GM21717 (cell line): Measurements from ENCODE around the gene PROSER2.
A peak's percentile ranks its signal among the peaks of the same experiment; 100 is the strongest.
"Not testable (repeated sequence)": the region's sequence is repeated elsewhere in the genome, so short reads cannot be mapped to it uniquely, and the experiment has no call there.

Source experiments
- ATAC-seq: cut with Tn5 transposase; IDR thresholded peaks from one replicate; pipeline ENCODE4 v1.9.1; 2021; ENCODE audit warnings: mild to moderate bottlenecking, moderate library complexity; ENCODE audit not compliant: unreplicated experiment

PROSER2 gene

GRCh38 chr10:11835061-11835460 lies 11.9 kb downstream of the PROSER2 start:
- no peak for ATAC-seq

GRCh38 chr10:11835704-11836103 lies 12.5 kb downstream of the PROSER2 start:
- ATAC-seq: no peak

- no peak for ATAC-seq
These were observed 14.4 kb downstream of the PROSER2 start for GRCh38 chr10:11837372-11838161.

- ATAC-seq: no peak
These were observed 15.2 kb downstream of the PROSER2 start for GRCh38 chr10:11838298-11838852.

- ATAC-seq: no peak
These were observed 18.2 kb downstream of the PROSER2 start for GRCh38 chr10:11841375-11841774.

- no peak for ATAC-seq
These were observed 19.3 kb downstream of the PROSER2 start for GRCh38 chr10:11842411-11842810.

GRCh38 chr10:11845113-11845512 lies 22.0 kb downstream of the PROSER2 start:
- ATAC-seq: no peak

- ATAC-seq: no peak
These were observed 23.4 kb downstream of the PROSER2 start for GRCh38 chr10:11846542-11846941.

GRCh38 chr10:11849277-11849676 lies 26.1 kb downstream of the PROSER2 start:
- ATAC-seq: no peak

- ATAC-seq: no peak
These were observed 26.8 kb downstream of the PROSER2 start for GRCh38 chr10:11849911-11850310.

GRCh38 chr10:11851910-11852309 lies 28.8 kb downstream of the PROSER2 start:
- no peak for ATAC-seq

GRCh38 chr10:11852637-11853036 lies 29.5 kb downstream of the PROSER2 start:
- not testable (repeated sequence) for ATAC-seq

GRCh38 chr10:11853468-11853867 lies 30.3 kb downstream of the PROSER2 start:
- no peak for ATAC-seq

- no peak for ATAC-seq
These were observed 31.1 kb downstream of the PROSER2 start for GRCh38 chr10:11854301-11854700.

- ATAC-seq: no peak
These were observed 32.9 kb downstream of the PROSER2 start for GRCh38 chr10:11856089-11856488.

GRCh38 chr10:11856678-11857077 lies 33.5 kb downstream of the PROSER2 start:
- ATAC-seq: no peak

- no peak for ATAC-seq
These were observed 34.9 kb downstream of the PROSER2 start for GRCh38 chr10:11858093-11858492.

GRCh38 chr10:11861341-11861740 lies 38.2 kb downstream of the PROSER2 start:
- no peak for ATAC-seq

- no peak for ATAC-seq
These were observed 38.8 kb downstream of the PROSER2 start for GRCh38 chr10:11861811-11862428.

- peak; percentile 93 for ATAC-seq
These were observed 40.4 kb downstream of the PROSER2 start for GRCh38 chr10:11863353-11864109.

- no peak for ATAC-seq
These were observed 41.6 kb downstream of the PROSER2 start for GRCh38 chr10:11864727-11865126.
